K562 (cell line): ENCODE measurements around the gene AMFR. TPM values are rescaled to one million over a fixed set of nuclear protein-coding genes. Genes with fewer than 3 reads are reported as not detected.

ENCODE experiments used
- ATAC-seq: fragments of 200-7000 bp; cut with Tn5 transposase; 3 replicates; pipeline ENCODE4 v1.9.1; 2020; ENCODE audit warnings: moderate library complexity
- BruUV-seq: library from RNA; stranded (reverse); fragments of 400-500 nt; replicated peaks from 2 replicates; lab custom pipeline; 2021; lab: Mats Ljungman, UMichigan
- CTCF ChIA-PET: fragments of 300-600 bp; formaldehyde crosslinking; extraction: SDS; loops from one replicate; lab custom pipeline; 2021; ENCODE audit warnings: low intra/inter-chr PET ratio; lab: Yijun Ruan, JAX
- POLR2A ChIA-PET: fragments of 300-600, 350-650 bp; sonication (Branson Sonifier 250); formaldehyde crosslinking; extraction: SDS; loops from one replicate; lab custom pipeline; 2021; ENCODE audit warnings: antibody characterized with exemption, inconsistent platforms; lab: Yijun Ruan, JAX
- DNase-seq, 4 experiments: peaks; one replicate each; pipeline versions ENCODE4 v3.0.0 to v3.0.0-alpha.2; 2011 to 2018; ENCODE audit warnings: low spot score in 3 of 4, mixed read lengths in 3 of 4; ENCODE audit errors: extremely low read depth in 1 of 4
- FAIRE-seq: peaks from 2 replicates; lab custom pipeline; 2011; peaks lifted over from hg19 to GRCh38; lab: Jason Lieb, UNC
- H2AFZ ChIP-seq: 2 replicates; pipeline ENCODE4 v1.6.0; 2011; ENCODE audit warnings: low read depth, low read length, control low read depth, inconsistent platforms
- H3K27ac ChIP-seq: fragments of 200-600 bp; 3 replicates; pipeline ENCODE4 v1.8.0; 2011; ENCODE audit warnings: low read depth, mild to moderate bottlenecking, control low read depth, inconsistent platforms, low read length, moderate library complexity, mixed read lengths; ENCODE audit errors: extremely low read depth
- H3K27me3 ChIP-seq, 2 experiments: fragments of 300-600 bp in 1 of 2; 2 replicates in 1 of 2; 3 replicates in 1 of 2; pipeline versions ENCODE4 v1.6.0 to v1.8.0; 2011; ENCODE audit warnings: inconsistent platforms in 2 of 2, low read length in 2 of 2, mild to moderate bottlenecking in 1 of 2, mixed read lengths in 1 of 2, moderate library complexity in 1 of 2; ENCODE audit not compliant: control insufficient read depth in 2 of 2, insufficient read depth in 2 of 2
- H3K36me3 ChIP-seq: fragments of 300-600 bp; 3 replicates; pipeline ENCODE4 v1.8.0; 2011; ENCODE audit warnings: mild to moderate bottlenecking, low read length, inconsistent platforms; ENCODE audit not compliant: control insufficient read depth, insufficient read depth
- H3K4me1 ChIP-seq, 2 experiments: fragments of 200-600 bp in 1 of 2; replicated peaks in 1 of 2; 2 replicates in 1 of 2; 3 replicates in 1 of 2; pipeline versions ENCODE4 v1.5.1 to v1.8.0; 2011; ENCODE audit warnings: inconsistent platforms in 2 of 2, low read length in 2 of 2, mild to moderate bottlenecking in 1 of 2, mixed read lengths in 1 of 2, moderate library complexity in 1 of 2; ENCODE audit not compliant: control insufficient read depth in 2 of 2, insufficient read depth in 2 of 2
- H3K4me2 ChIP-seq: 2 replicates; pipeline ENCODE4 v1.6.1; 2011; ENCODE audit warnings: low read length, control low read depth, inconsistent platforms, mixed read lengths; ENCODE audit not compliant: insufficient read depth
- H3K4me3 ChIP-seq: fragments of 200-600 bp; sonication (generic), shearing (Covaris generic); 2 replicates; pipeline ENCODE4 v1.5.1; 2016; ENCODE audit warnings: control low read depth, inconsistent platforms
- H3K79me2 ChIP-seq: fragments of 200-600 bp; 3 replicates; pipeline ENCODE4 v1.8.0; 2011; ENCODE audit warnings: low read length, inconsistent platforms; ENCODE audit not compliant: control insufficient read depth, insufficient read depth
- H3K9ac ChIP-seq, 2 experiments: 2 replicates each; pipeline versions ENCODE4 v1.6.0 to v1.6.1; 2011; ENCODE audit warnings: low read depth in 2 of 2, low read length in 2 of 2, control low read depth in 1 of 2, inconsistent platforms in 1 of 2, mild to moderate bottlenecking in 1 of 2, mixed read lengths in 1 of 2; ENCODE audit not compliant: insufficient read depth in 1 of 2
- H3K9me1 ChIP-seq: one replicate; pipeline ENCODE4 v1.6.0; 2011; ENCODE audit warnings: inconsistent platforms, mild to moderate bottlenecking, low read length, moderate library complexity; ENCODE audit not compliant: control insufficient read depth, insufficient read depth
- H3K9me3 ChIP-seq: replicated peaks from 2 replicates; pipeline ENCODE4 v1.5.1; 2011; ENCODE audit warnings: low read depth, low read length, inconsistent platforms; ENCODE audit not compliant: control insufficient read depth, insufficient read depth
- H4K20me1 ChIP-seq: replicated peaks from 2 replicates; pipeline ENCODE4 v1.6.1; 2011; ENCODE audit warnings: low read length, inconsistent platforms, mixed read lengths; ENCODE audit not compliant: control insufficient read depth, insufficient read depth
- CTCF ChIP-seq, 3 experiments: IDR thresholded peaks in 2 of 3; conservative IDR thresholded peaks in 1 of 3; 2 replicates each; pipeline ENCODE4 v1.5.1; 2011 to 2012; ENCODE audit warnings: low read length in 3 of 3, mild to moderate bottlenecking in 3 of 3, control low read depth in 2 of 3, improper control_type of control experiment in 1 of 3, inconsistent platforms in 1 of 3, low read depth in 1 of 3, mixed read lengths in 1 of 3, moderate library complexity in 1 of 3; ENCODE audit not compliant: insufficient read depth in 2 of 3
- GTF2E2 ChIP-seq: fragments of 200-800 bp; sonication (Bioruptor generic); IDR thresholded peaks from 2 replicates; pipeline ENCODE4 v1.6.1; 2016; ENCODE audit warnings: missing genetic modification characterization, missing compliant biosample characterization
- NFYB ChIP-seq: IDR thresholded peaks from 2 replicates; pipeline ENCODE4 v1.6.1; 2011; ENCODE audit warnings: mild to moderate bottlenecking, moderate library complexity; ENCODE audit not compliant: insufficient read length; ENCODE audit errors: extremely low read depth
- RCOR1 ChIP-seq, 2 experiments: IDR thresholded peaks; 2 replicates each; pipeline ENCODE4 v1.6.1; 2012; ENCODE audit warnings: low read depth in 2 of 2, low read length in 2 of 2, borderline replicate concordance in 1 of 2, improper control_type of control experiment in 1 of 2
- SNRNP70 ChIP-seq: fragments of 200-400 bp; formaldehyde crosslinking; optimal IDR thresholded peaks from 2 replicates; pipeline ENCODE3; 2017; ENCODE audit warnings: low read depth, low read length
- TCF7 ChIP-seq: sonication (generic); IDR thresholded peaks from 2 replicates; pipeline ENCODE4 v1.6.1; 2016; ENCODE audit warnings: antibody characterized with exemption, borderline replicate concordance
- WGBS: fragments of 100-300 bp; shearing (Covaris generic); methylation state at CpG from one replicate; pipeline ENCODE4 v1.1.6; 2016; ENCODE audit warnings: low coverage, mixed read lengths; ENCODE audit not compliant: insufficient coverage; ENCODE audit errors: missing lambda C conversion rate; 5-methylcytosine and 5-hydroxymethylcytosine counted together
- in situ Hi-C: fragments of 300-500 bp; cut with MboI; formaldehyde crosslinking; loops from 4 replicates; pipeline ENCODE4 v1.15.0; 2018; ENCODE audit warnings: inconsistent platforms, mixed read lengths
- intact Hi-C: fragments of 100-400 bp; cut with micrococcal nuclease; formaldehyde crosslinking; loops from 2 replicates; pipeline ENCODE4 v1.14.2; 2022
- polyA plus RNA-seq, 8 experiments: library from polyadenylated mRNA; depleted of rRNA in 4 of 8; stranded (reverse) in 5 of 8; unstranded in 3 of 8; fragments of >200 nt; fragmentation: Nextera tagmentation in 2 of 8; fragmentation: Illumina TruSeq in 1 of 8; extraction: Ambion mirVana in 2 of 8; extraction: Trizol in 1 of 8; gene quantifications; 2 replicates each; pipeline versions ENCODE4 v1.2.1 to v1.2.3, GENCODE V29; 2011 to 2014; ENCODE audit warnings: inconsistent platforms in 1 of 8, missing spikeins in 1 of 8
- total RNA-seq, 7 experiments: library from RNA; depleted of rRNA in 6 of 7; stranded (reverse); fragments of >200 nt in 6 of 7; fragmentation: Illumina TruSeq in 2 of 7; extraction: Trizol in 2 of 7; gene quantifications; 2 replicates each; pipeline versions ENCODE4 v1.2.1 to v1.2.3, GENCODE V29; 2011 to 2021; ENCODE audit warnings: low replicate concordance in 1 of 7

Gene AMFR
- total and polyA plus RNA-seq, 9 of the 15 experiments (the other 6 are each of a cell fraction or from before 2014, with no cell fraction given), result 15.6 to 113 (median 58.4) TPM

GRCh38 chr16:56347670-56348069 lies 77.7 kb downstream of the AMFR start (continued):
- TF ChIP-seq SNRNP70 (no peak), GTF2E2 (no peak), TCF7 (no peak), NFYB (no peak), CTCF (IDR thresholded peaks at IDR 0.05 in 2 of 3, conservative IDR thresholded peaks at IDR 0.05 in 1 of 3; ENCODE audit: insufficient read depth in 2 of 3, low read depth in 1 of 3, low read length in 3 of 3) (no peak)
- TF ChIP-seq, all 486 proteins: peak for 0

- Histone ChIP-seq H4K20me1 (peaks cover 23% of the 10 kb centered on the region), H3K79me2 (no peaks in the 10 kb centered on the region), H3K36me3 (no peaks in the 10 kb centered on the region)
- intact Hi-C loops, result no loop called here
- no peak for FAIRE-seq
- no peak for TF ChIP-seq RCOR1 (IDR thresholded peaks at IDR 0.05; ENCODE audit: borderline replicate concordance in 1 of 2, low read depth in 2 of 2, low read length in 2 of 2)
- TF ChIP-seq, all 486 proteins: peak for 0
- in situ Hi-C loops, result no loop called here
- peaks cover 5 to 29% of the 10 kb centered on the region in 2 experiments; a peak in 2 of 5 replicates for H3K4me1 ChIP-seq
- no peak overlapping the region for H3K9ac ChIP-seq
- no peaks in the 10 kb centered on the region for H3K9me3 ChIP-seq
- no peaks in the 10 kb centered on the region for H3K9me1 ChIP-seq
- H3K27me3 ChIP-seq, result peaks cover 18 to 72% of the 10 kb centered on the region in 2 experiments; a peak in 4 of 5 replicates
- H3K4me2 ChIP-seq, result no peak overlapping the region
- no TSS peak for BruUV-seq
- no peak overlapping the region for H3K27ac ChIP-seq
- WGBS, result 10% methylated on average over 6 of the region's 8 CpGs
- ChIA-PET POLR2A (interaction anchor here (0.6 kb wide), 1 partner anchor 64 kb away, joined by 3 read pairs; no protein-coding TSS in a partner anchor), CTCF (interaction anchor here (0.5 to 0.6 kb wide), 2 partner anchors 22 to 31 kb away, joined by 3 read pairs; no protein-coding TSS in a partner anchor)
- no peak overlapping the region for H3K4me3 ChIP-seq
- ATAC-seq (no peak), DNase-seq (no peak)
- no peak overlapping the region for H2AFZ ChIP-seq
Measured at GRCh38 chr16:56347166-56347565, 78.2 kb downstream of the AMFR start.
